Testis (tissue), 2 donors: ENCODE measurements around the gene MACROD2.

Experiments used
- CTCF ChIP-seq, 3 experiments: fragments of 450-650 bp in 2 of 3; fragments of 200-600 bp in 1 of 3; sonication (generic) in 1 of 3; IDR thresholded peaks; one replicate each; pipeline ENCODE4 v1.5.1; 2016 to 2019; ENCODE audit warnings: antibody characterized with exemption in 3 of 3, mild to moderate bottlenecking in 2 of 3, moderate library complexity in 1 of 3
- POLR2A ChIP-seq: fragments of 450-650 bp; IDR thresholded peaks from one replicate; pipeline ENCODE4 v1.6.1; 2017; ENCODE audit warnings: antibody characterized with exemption, mild to moderate bottlenecking, moderate library complexity

- TF ChIP-seq POLR2A (no peak), CTCF (IDR thresholded peaks at IDR 0.05) (no peak)
Observed at GRCh38 chr20:14064333-14064732, 69.0 kb downstream of the MACROD2 start.
